Measurements from ENCODE around the gene ELAPOR1.

GRCh38 chr1:109080441-109081082 lies 33.4 kb upstream of the ELAPOR1 start:
- TF ChIP-seq, protein P1, sequence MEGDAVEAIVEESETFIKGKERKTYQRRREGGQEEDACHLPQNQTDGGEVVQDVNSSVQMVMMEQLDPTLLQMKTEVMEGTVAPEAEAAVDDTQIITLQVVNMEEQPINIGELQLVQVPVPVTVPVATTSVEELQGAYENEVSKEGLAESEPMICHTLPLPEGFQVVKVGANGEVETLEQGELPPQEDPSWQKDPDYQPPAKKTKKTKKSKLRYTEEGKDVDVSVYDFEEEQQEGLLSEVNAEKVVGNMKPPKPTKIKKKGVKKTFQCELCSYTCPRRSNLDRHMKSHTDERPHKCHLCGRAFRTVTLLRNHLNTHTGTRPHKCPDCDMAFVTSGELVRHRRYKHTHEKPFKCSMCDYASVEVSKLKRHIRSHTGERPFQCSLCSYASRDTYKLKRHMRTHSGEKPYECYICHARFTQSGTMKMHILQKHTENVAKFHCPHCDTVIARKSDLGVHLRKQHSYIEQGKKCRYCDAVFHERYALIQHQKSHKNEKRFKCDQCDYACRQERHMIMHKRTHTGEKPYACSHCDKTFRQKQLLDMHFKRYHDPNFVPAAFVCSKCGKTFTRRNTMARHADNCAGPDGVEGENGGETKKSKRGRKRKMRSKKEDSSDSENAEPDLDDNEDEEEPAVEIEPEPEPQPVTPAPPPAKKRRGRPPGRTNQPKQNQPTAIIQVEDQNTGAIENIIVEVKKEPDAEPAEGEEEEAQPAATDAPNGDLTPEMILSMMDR (conservative IDR thresholded peaks at IDR 0.05 in 1 of 2, IDR thresholded peaks at IDR 0.05 in 1 of 2; ENCODE audit: low read depth in 1 of 2, low read length in 2 of 2): no peak
- TF ChIP-seq EZH2 (IDR thresholded peaks at IDR 0.05; ENCODE audit: low read length, missing control alignments): no peak
